RWPE2 (cell line): Measurements from ENCODE around the gene LGSN.

Experiments used
- ATAC-seq: fragments of 200-7000 bp; cut with Tn5 transposase; 3 replicates; pipeline ENCODE4 v1.9.1; 2021; ENCODE audit warnings: low read depth
- DNase-seq: peaks from one replicate; pipeline ENCODE4 v3.0.0-alpha.2; 2020; ENCODE audit warnings: low spot score
- H3K27ac ChIP-seq: fragments of 450-650 bp; 2 replicates; pipeline ENCODE4 v1.5.1; 2017; ENCODE audit warnings: mild to moderate bottlenecking; ENCODE audit not compliant: poor library complexity, severe bottlenecking
- H3K27me3 ChIP-seq: fragments of 250-450 bp; sonication (Bioruptor Pico); 2 replicates; pipeline ENCODE4 v1.5.1; 2021; ENCODE audit warnings: mild to moderate bottlenecking, moderate library complexity; ENCODE audit not compliant: insufficient read depth, poor library complexity, severe bottlenecking
- H3K36me3 ChIP-seq: fragments of 250-450 bp; sonication (Bioruptor Pico); 2 replicates; pipeline ENCODE4 v1.5.1; 2020; ENCODE audit warnings: low read depth, mild to moderate bottlenecking, moderate library complexity
- H3K4me1 ChIP-seq: fragments of 250-450 bp; sonication (Bioruptor Pico); 2 replicates; pipeline ENCODE4 v1.5.1; 2021; ENCODE audit warnings: mild to moderate bottlenecking, moderate library complexity; ENCODE audit not compliant: insufficient read depth, poor library complexity, severe bottlenecking
- H3K4me3 ChIP-seq: fragments of 250-450 bp; sonication (Bioruptor Pico); 2 replicates; pipeline ENCODE4 v1.5.1; 2021; ENCODE audit warnings: mild to moderate bottlenecking, moderate library complexity; ENCODE audit not compliant: severe bottlenecking
- H3K9me3 ChIP-seq: fragments of 250-450 bp; sonication (Bioruptor Pico); 2 replicates; pipeline ENCODE4 v1.5.1; 2021; ENCODE audit warnings: mild to moderate bottlenecking, moderate library complexity; ENCODE audit not compliant: severe bottlenecking
- CTCF ChIP-seq: fragments of 450-650 bp; IDR thresholded peaks from one replicate; pipeline ENCODE4 v1.5.1; 2017; ENCODE audit warnings: mild to moderate bottlenecking, moderate library complexity; ENCODE audit not compliant: poor library complexity, severe bottlenecking

Gene LGSN

GRCh38 chr6:63306420-63306819 lies 13.4 kb downstream of the LGSN start:
- Histone ChIP-seq H3K9me3 (no peaks in the 10 kb centered on the region), H3K27ac (no peak overlapping the region), H3K27me3 (no peaks in the 10 kb centered on the region), H3K4me1 (no peaks in the 10 kb centered on the region), H3K36me3 (no peaks in the 10 kb centered on the region), H3K4me3 (no peak overlapping the region)
- TF ChIP-seq CTCF = no peak
- DNase-seq (no peak), ATAC-seq (no peak)

- TF ChIP-seq CTCF = no peak
- no peak for ATAC-seq
- H3K27ac ChIP-seq = no peak overlapping the region
- H3K27me3 ChIP-seq = no peaks in the 10 kb centered on the region
- no peaks in the 10 kb centered on the region for H3K4me1 ChIP-seq
- H3K9me3 ChIP-seq = no peaks in the 10 kb centered on the region
- no peaks in the 10 kb centered on the region for H3K36me3 ChIP-seq
- H3K4me3 ChIP-seq = no peak overlapping the region
- no peak for DNase-seq
Measured at GRCh38 chr6:63305277-63305676, 14.5 kb downstream of the LGSN start.

GRCh38 chr6:63303476-63303875 lies 16.3 kb downstream of the LGSN start:
- no peaks in the 10 kb centered on the region for H3K9me3 ChIP-seq
- H3K27me3 ChIP-seq = no peaks in the 10 kb centered on the region
- DNase-seq = no peak
- H3K27ac ChIP-seq = no peak overlapping the region
- no peak for ATAC-seq
- H3K4me1 ChIP-seq = no peaks in the 10 kb centered on the region
- no peak for TF ChIP-seq CTCF
- no peaks in the 10 kb centered on the region for H3K36me3 ChIP-seq
- no peak overlapping the region for H3K4me3 ChIP-seq

GRCh38 chr6:63299667-63300066 lies 20.1 kb downstream of the LGSN start:
- Histone ChIP-seq H3K27me3 (no peaks in the 10 kb centered on the region), H3K27ac (no peak overlapping the region), H3K36me3 (no peaks in the 10 kb centered on the region), H3K4me3 (no peak overlapping the region), H3K9me3 (no peaks in the 10 kb centered on the region), H3K4me1 (no peaks in the 10 kb centered on the region)
- no peak for DNase-seq
- no peak for ATAC-seq
- no peak for TF ChIP-seq CTCF

GRCh38 chr6:63295553-63296194 lies 24.1 kb downstream of the LGSN start:
- H3K27ac ChIP-seq = no peak overlapping the region
- H3K36me3 ChIP-seq = no peaks in the 10 kb centered on the region
- ATAC-seq = peak; percentile 51; the same call in 1 of the 3 replicates

More at GRCh38 chr6:63295553-63296194, 24.1 kb downstream of the LGSN start:
- H3K27me3 ChIP-seq = no peaks in the 10 kb centered on the region
- H3K4me1 ChIP-seq = no peaks in the 10 kb centered on the region
- H3K4me3 ChIP-seq = no peak overlapping the region
- no peak for DNase-seq
- TF ChIP-seq CTCF = no peak
- H3K9me3 ChIP-seq = no peaks in the 10 kb centered on the region
